HepG2 (cell line): ENCODE results near the gene ACSM5. TPM values are rescaled to one million over a fixed set of nuclear protein-coding genes. Genes with fewer than 3 reads are reported as not detected.
A peak's percentile ranks its signal among the peaks of the same experiment; 100 is the strongest.

Experiments used
- CEBPZ ChIP-seq: IDR thresholded peaks from 2 replicates; pipeline ENCODE4 v1.6.1; 2012; ENCODE audit warnings: low read length, improper control_type of control experiment
- CHD4 ChIP-seq: fragments of 200-600 bp; sonication (generic); IDR thresholded peaks from 2 replicates; pipeline ENCODE4 v1.7.0; 2017; ENCODE audit warnings: mild to moderate bottlenecking, low read length, borderline replicate concordance
- CREB1 ChIP-seq, 2 experiments: fragments of 450-650 bp in 1 of 2; IDR thresholded peaks; 2 replicates each; pipeline ENCODE4 v1.6.1; 2016 to 2017; ENCODE audit warnings: control low read depth in 1 of 2, mild to moderate bottlenecking in 1 of 2, missing compliant biosample characterization in 1 of 2, missing genetic modification characterization in 1 of 2
- HBP1 ChIP-seq: IDR thresholded peaks from 2 replicates; pipeline ENCODE4 v1.6.1; 2016; ENCODE audit warnings: low read depth, control low read depth
- HHEX ChIP-seq: IDR thresholded peaks from 2 replicates; pipeline ENCODE4 v1.6.1; 2016; ENCODE audit warnings: control low read depth
- MED13 ChIP-seq: sonication (generic); formaldehyde crosslinking; IDR thresholded peaks from 2 replicates; pipeline ENCODE4 v1.5.0; 2020; ENCODE audit warnings: missing genetic modification reagents
- MXD3 ChIP-seq: IDR thresholded peaks from 2 replicates; pipeline ENCODE4 v1.6.1; 2016; ENCODE audit warnings: mild to moderate bottlenecking, missing biosample characterization, missing genetic modification reagents
- RBFOX2 ChIP-seq: fragments of 200-400 bp; formaldehyde crosslinking; IDR thresholded peaks from 2 replicates; pipeline ENCODE4 v1.6.1; 2017; ENCODE audit warnings: low read depth, mild to moderate bottlenecking, low read length
- SNAPC2 ChIP-seq: sonication (generic); formaldehyde crosslinking; IDR thresholded peaks from 2 replicates; pipeline ENCODE4 v1.8.1; 2022; ENCODE audit warnings: mild to moderate bottlenecking, missing genetic modification reagents
- SP5 ChIP-seq: IDR thresholded peaks from 2 replicates; pipeline ENCODE4 v1.6.1; 2016; ENCODE audit warnings: low read depth, borderline replicate concordance
- U2AF2 ChIP-seq: fragments of 200-400 bp; formaldehyde crosslinking; IDR thresholded peaks from 2 replicates; pipeline ENCODE4 v1.6.1; 2017; ENCODE audit warnings: low read depth, mild to moderate bottlenecking, low read length
- ZBTB20 ChIP-seq: sonication (generic); formaldehyde crosslinking; IDR thresholded peaks from 2 replicates; pipeline ENCODE4 v1.8.1; 2023; ENCODE audit warnings: missing genetic modification reagents, low read depth, mild to moderate bottlenecking, borderline replicate concordance
- ZBTB3 ChIP-seq: sonication (generic); formaldehyde crosslinking; IDR thresholded peaks from 2 replicates; pipeline ENCODE4 v1.4.0; 2020; ENCODE audit warnings: low read depth, mild to moderate bottlenecking, moderate library complexity, missing genetic modification reagents, borderline replicate concordance
- ZBTB42 ChIP-seq: sonication (generic); formaldehyde crosslinking; IDR thresholded peaks from 2 replicates; pipeline ENCODE4 v1.5.0; 2020; ENCODE audit warnings: mild to moderate bottlenecking, missing genetic modification reagents
- ZBTB46 ChIP-seq: sonication (generic); formaldehyde crosslinking; IDR thresholded peaks from 2 replicates; pipeline ENCODE4 v1.4.0; 2020; ENCODE audit warnings: mild to moderate bottlenecking, missing genetic modification reagents, borderline replicate concordance
- ZNF263 ChIP-seq: sonication (generic); formaldehyde crosslinking; IDR thresholded peaks from 2 replicates; pipeline ENCODE4 v1.4.0; 2020; ENCODE audit warnings: missing genetic modification reagents
- ZNF781 ChIP-seq: sonication (generic); formaldehyde crosslinking; IDR thresholded peaks from 2 replicates; pipeline ENCODE4 v1.5.1; 2020; ENCODE audit warnings: borderline replicate concordance, mild to moderate bottlenecking, missing genetic modification reagents; ENCODE audit errors: not compliant biosample characterization
- ZSCAN20 ChIP-seq: sonication (generic); formaldehyde crosslinking; IDR thresholded peaks from 2 replicates; pipeline ENCODE4 v1.4.0; 2020; ENCODE audit warnings: missing genetic modification reagents, mild to moderate bottlenecking, borderline replicate concordance
- polyA plus RNA-seq, 8 experiments: library from polyadenylated mRNA; depleted of rRNA in 3 of 8; stranded (reverse) in 7 of 8; unstranded in 1 of 8; fragments of >200 nt; fragmentation: Illumina TruSeq in 4 of 8; extraction: Trizol in 4 of 8; gene quantifications; 2 replicates each; pipeline versions ENCODE4 v1.2.1 to v1.2.3, GENCODE V29; 2011 to 2016; ENCODE audit warnings: low read depth in 4 of 8, missing spikeins in 1 of 8, mixed read lengths in 1 of 8; ENCODE audit not compliant: insufficient read depth in 1 of 8
- total RNA-seq, 5 experiments: library from RNA; depleted of rRNA; stranded (reverse); fragments of >200 nt; fragmentation: Illumina TruSeq; extraction: Trizol; gene quantifications; 2 replicates each; pipeline ENCODE4 v1.2.3, GENCODE V29; 2016; ENCODE audit warnings: low read depth in 1 of 5
- TF ChIP-seq, protein P1 (sequence below): sonication (generic); formaldehyde crosslinking; IDR thresholded peaks from 2 replicates; pipeline ENCODE4 v1.4.0; 2020; ENCODE audit warnings: missing genetic modification reagents, low read depth, mild to moderate bottlenecking, borderline replicate concordance
- TF ChIP-seq, protein P2 (sequence below): sonication (generic); formaldehyde crosslinking; IDR thresholded peaks from 2 replicates; pipeline ENCODE4 v1.8.0; 2023; ENCODE audit warnings: mild to moderate bottlenecking, missing genetic modification reagents

ACSM5 gene
- total and polyA plus RNA-seq, 2 of the 13 experiments (the other 11 are each of a cell fraction or from before 2014, with no cell fraction given) = 9.1 to 15.0 TPM

DNA sequence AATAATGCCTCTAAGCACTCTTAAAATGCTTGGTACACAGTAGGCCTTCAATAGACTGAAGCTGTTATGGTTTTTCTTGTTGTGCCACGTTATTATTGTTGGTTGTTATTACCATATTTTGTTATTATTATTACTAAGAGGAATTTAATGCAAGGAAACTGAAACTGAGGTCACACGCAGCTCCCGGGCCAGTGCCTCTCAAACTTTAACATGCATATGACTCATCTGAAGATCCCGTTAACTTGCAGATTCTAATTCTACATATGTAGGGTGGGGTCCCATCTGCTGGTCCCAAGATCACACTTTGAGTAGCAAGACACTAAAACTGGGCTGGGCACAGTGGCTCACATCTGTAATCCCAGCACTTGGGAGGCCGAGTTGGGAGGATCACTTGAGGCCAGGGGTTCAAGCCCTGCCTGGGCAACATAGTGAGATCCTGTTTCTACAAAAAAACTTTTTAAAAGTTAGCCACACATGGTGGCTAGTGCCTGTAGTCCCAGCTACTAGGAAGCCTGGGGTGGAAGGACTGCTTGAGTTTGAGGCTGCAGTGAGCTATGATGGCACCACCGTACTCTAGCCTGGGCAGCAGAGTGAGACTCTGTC lies 888 bp downstream of the ACSM5 start (continued):
- TF ChIP-seq MXD3 = no peak
- TF ChIP-seq ZBTB3 (CRISPR knock-in tag) = no peak
- TF ChIP-seq, protein P1, sequence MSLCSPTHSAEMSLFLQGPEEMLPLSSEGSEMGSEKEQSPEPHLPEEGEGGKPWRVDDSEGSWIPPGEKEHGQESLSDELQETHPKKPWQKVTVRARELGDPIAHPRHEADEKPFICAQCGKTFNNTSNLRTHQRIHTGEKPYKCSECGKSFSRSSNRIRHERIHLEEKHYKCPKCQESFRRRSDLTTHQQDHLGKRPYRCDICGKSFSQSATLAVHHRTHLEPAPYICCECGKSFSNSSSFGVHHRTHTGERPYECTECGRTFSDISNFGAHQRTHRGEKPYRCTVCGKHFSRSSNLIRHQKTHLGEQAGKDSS (CRISPR knock-in tag) = no peak
- no peak for TF ChIP-seq ZBTB46
- no peak for TF ChIP-seq ZNF781 (CRISPR knock-in tag)
- 0 out of 2 replicates have a peak, but pooled peaks have one; percentile 10 for TF ChIP-seq ZBTB42 (CRISPR knock-in tag)
- TF ChIP-seq, protein P2, sequence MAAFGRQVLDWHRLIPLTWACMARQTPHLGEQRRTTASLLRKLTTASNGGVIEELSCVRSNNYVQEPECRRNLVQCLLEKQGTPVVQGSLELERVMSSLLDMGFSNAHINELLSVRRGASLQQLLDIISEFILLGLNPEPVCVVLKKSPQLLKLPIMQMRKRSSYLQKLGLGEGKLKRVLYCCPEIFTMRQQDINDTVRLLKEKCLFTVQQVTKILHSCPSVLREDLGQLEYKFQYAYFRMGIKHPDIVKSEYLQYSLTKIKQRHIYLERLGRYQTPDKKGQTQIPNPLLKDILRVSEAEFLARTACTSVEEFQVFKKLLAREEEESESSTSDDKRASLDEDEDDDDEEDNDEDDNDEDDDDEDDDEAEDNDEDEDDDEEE (CRISPR knock-in tag) = no peak
- TF ChIP-seq RBFOX2 = peak; percentile 45
- TF ChIP-seq CREB1 (IDR thresholded peaks at IDR 0.05) = no peak
- TF ChIP-seq CREB1 (CRISPR knock-in tag; IDR thresholded peaks at IDR 0.05) = no peak; the same call in 1 of the 2 replicates
- TF ChIP-seq HHEX (CRISPR knock-in tag) = no peak
- no peak for TF ChIP-seq CEBPZ
- TF ChIP-seq HBP1 = no peak
- no peak for TF ChIP-seq ZNF263
- no peak for TF ChIP-seq ZSCAN20 (CRISPR knock-in tag)
- no peak for TF ChIP-seq ZBTB20 (CRISPR knock-in tag)
- no peak for TF ChIP-seq MED13 (CRISPR knock-in tag)
- TF ChIP-seq SP5 (CRISPR knock-in tag) = no peak
- TF ChIP-seq SNAPC2 (CRISPR knock-in tag) = 0 out of 2 replicates have a peak, but pooled peaks have one; percentile 38
- TF ChIP-seq CHD4 = no peak
- no peak for TF ChIP-seq U2AF2
